NCI-H345 (cell line): Measurements from ENCODE around the gene RASL10B.

Source experiments
- DNase-seq: peaks from one replicate; lab custom pipeline; 2025; lab: John Stamatoyannopoulos, UW

Gene RASL10B

DNA sequence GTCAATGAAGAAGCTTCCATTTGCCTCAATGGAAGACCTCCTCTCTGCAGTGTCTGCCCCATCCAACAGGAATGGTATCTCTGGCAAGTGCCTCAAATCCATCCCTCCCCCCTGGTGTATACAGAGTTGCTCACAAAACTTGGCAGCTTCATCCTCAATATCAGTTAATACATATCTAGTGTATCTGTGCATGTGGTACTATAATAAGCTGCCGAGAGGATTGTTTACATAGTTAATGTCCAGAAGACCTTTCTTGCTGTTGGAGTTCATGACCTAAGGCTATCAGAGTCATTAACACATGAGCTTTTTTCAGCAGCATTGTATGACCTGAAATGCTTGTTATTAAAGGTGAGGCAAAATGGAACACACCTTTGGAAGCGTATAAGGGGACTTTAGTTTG lies 14.0 kb upstream of the RASL10B start:
- DNase-seq: no peak

DNA sequence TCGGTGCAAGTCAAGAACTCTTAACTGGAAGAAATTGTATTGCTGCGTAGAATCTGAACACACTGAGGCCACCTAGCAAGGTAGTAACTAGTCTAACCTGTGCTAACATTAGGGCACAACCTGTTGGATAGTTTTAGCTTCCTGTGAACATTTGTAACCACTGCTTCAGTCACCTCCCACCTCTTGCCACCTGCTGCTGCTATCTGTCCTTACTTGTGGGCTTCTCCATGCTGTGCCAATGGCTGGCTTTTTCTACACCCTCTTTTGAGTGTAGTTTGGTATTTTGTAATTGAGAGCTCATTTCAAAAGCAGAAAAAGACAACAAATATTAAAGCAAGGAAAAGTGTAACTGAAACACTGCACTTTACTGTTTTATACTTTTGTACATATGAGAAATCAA lies 7.7 kb upstream of the RASL10B start:
- no peak for DNase-seq

DNA sequence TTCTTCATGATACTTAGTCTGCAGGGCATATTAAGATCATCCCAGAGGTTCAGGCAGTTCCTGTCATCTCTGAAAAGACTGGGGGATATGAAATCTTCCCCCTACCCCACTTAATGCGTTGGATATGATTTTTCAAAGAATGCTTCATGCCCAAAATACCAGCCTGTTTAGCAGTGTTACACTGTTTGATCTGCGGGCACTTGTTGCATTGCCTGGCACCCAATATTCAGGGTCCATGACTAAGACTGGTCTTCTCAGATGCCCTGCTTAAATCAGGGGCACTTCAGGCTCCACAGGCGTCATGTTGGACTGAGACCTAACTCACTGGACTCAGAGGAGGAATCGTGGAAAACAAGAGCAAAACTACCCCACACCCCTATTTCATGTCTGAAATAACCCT lies 6.4 kb upstream of the RASL10B start:
- DNase-seq: no peak

DNA sequence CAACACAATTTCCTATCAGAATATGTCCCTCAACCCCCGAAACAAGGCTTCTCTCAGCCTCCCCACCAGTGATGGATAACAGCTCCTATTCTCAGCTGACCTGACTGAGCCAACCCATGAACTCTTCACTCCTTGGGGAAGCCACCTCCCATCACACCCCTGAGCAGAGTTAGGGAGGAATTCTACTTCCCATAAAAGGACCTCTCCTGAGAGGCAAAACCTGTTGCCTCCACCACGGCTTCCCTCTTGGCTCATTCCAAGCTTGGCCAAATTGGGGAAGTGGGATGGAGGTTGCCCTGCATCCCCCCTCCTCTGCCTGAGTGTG lies 5.7 kb upstream of the RASL10B start:
- no peak for DNase-seq

DNA sequence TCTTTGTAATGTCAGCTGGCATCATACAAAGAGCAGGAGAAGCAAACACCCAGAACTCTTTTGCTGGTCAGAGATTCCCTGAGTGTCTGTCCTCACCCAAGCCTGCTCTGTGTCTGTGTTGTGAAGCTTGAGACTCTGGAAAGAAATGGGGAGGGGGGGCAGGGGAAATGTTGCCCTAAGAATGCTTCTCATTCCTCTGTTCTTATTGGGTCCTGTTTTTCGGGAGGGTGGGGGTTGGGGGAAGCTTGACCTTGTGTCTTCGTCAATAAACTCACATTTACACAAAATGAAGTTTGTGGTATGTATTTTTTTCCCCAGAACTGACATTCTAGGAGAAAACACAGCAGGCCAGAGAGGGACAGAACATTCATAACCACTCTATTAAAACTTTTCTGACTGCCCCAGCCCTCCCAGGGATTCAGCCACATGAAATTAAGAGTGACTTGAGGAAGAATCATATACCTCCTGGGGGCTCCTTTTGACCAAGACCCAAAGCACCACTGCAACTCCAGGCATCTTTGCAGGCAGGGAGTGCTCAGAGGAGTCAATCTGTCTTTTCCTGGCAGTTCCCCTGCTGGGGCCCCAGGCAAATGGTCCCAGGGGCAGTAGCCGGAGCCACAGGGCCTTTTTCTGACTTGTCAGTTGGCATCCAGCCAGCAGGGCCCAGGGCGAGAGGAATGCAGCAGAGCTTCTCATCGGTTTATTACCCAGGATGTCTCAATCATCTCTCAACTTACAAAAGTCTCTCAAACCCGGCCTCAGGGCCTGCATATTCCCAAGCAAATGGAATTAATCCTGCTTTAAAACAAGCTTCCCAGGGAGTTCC lies 5.1 kb upstream of the RASL10B start:
- peak; percentile 31 for DNase-seq

DNA sequence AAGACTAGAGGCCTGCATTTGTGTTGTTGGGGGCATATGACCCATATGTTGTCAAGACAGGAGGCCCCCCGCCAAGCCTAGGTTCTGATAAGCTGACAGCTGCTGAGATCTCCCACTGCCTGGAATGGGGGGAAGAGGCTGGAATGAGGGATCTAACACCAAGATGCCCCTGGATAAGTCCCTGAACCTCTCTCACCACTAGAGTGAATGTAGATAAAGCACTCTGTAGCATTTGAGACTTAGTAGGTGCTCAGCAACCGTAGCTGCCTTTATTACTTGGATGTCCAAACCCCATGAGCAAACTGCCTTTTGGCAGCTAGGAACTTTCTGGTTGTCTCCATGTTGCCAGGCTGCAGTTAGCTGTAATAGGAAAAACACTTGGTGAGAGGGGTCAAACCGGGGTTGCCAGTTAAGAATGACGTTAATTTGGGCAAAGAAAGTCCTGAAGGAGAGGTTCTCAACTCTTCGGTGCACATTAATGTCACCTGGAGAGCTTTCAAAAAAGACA lies 4.4 kb upstream of the RASL10B start:
- no peak for DNase-seq

DNA sequence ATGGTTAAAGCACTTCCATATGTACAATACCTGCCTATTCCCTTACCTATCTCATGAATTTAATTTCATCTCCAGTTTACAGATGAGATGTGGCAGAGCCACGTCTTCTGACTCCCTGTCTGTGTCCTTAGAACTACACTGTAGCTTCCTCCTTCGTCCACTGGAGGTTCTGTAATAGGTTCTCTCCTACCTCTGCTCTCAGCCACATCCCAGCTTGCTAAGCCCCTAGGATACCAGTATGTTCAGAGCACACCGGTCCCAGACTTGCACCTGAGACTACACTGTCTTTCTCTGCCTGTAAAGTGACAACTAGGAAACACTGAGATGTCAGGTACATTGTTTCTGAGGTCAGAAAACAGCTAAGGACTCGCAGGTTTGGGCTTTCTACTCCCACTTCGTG lies 3.8 kb upstream of the RASL10B start:
- no peak for DNase-seq

DNA sequence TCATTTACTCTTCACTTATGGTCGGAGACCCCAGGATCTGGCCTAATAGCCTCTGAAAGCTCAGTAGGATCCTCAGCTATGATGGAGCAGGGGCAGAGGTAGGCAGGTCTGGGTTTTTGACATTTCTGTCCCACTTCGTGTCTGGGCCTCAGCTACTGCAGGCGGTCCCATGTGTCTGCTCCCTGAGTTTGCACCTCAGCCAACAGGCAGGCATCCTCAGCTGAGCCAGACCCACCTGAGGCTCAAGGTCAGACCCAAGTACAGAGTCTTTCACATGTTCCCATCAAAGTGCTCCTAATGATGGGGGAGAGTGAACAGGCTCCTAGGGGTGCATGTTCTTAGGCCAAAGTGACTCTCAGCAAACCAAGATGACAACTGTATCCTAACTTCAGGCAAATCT lies 2.9 kb upstream of the RASL10B start:
- DNase-seq: no peak

DNA sequence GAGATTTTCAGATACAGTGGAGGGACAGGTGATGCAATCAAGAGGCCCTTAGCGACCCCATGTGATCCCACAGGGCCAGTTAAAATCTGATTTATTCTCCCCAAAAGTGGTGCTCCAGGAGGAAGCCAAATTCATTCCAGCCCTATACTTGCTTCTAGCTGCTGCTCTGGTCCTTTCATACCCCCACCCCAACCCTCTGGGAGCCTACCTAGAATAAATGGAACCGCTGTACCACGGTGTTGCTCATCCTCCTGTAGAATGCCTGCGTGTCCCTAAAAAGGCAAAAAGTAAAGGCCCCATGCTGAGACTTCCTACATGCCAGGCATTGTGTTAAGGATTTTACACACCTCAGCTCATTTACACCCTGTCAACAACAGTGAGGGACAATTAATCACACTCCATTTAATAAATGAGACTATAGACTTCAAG lies 2.0 kb upstream of the RASL10B start:
- DNase-seq: no peak

DNA sequence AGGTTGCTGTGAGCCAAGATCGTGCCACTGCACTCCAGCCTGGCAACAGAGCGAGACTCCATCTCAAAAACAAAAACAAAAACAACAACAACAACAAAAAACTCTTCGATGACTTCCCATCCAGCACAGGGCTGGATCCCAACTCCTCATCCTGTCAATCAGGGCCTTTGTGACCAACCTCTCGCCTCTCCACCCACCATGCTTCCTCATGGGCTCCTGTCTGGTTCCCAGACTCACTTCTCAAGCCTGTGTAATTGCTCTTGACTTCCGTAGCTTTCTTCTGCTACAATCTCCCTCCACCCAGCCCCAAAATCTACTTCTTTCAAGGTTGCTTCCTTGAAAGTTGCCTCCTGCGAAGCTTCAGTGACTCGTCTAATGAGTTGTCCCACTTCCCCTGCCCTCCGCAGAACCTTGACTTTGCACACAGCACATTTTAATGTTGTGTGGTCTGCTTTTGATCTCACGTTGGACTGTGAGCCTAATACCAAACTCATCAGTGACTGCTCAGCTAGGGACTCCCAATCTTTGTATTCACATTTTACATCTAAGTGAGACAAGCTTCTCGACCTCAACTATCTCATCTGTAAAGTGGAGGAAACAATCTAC lies 936 bp upstream of the RASL10B start:
- no peak for DNase-seq

DNA sequence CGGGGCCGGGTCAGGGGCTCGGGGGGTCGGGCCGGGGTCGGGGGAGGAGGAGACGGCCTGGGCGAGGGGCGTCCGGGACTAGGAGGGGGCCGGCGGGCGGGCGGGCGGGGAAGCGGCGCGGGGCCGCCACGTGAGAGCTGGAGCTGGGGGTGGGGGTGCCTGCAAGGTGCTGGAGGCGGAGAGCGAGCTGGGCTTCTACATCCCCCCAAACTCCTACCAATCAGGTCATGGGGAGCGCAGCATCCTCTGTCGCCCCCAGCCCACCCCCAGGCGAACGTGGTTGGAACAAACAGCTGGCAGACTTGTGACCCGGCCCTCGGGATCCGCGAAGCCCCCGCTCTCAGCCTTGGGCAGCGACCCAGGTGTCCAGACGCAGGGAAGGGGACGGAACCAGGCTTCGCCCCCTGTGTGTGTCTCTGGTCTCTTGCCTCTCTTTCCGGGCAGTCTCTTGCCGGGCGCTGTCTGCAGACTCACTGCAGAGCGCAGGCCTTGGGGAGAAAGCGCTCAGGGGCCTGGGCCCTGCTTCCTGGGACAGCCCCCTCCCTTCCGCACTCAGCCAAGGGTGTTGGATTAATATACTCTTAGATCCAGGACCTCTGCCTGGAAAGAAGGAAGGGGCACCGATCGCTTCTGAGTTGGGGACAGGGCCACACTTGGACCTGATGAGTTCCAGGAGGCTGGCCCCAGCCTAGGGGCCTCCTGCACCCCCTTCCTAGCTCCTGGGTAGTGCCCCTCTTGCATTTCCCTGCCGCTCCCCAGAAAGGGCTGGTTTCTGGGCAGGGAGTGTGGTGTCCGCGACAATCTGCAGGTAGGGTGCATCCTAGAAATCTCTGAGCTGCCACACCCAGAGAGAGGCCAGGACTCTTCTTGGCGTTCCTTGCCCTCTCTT lies 722 bp downstream of the RASL10B start:
- no peak for DNase-seq

DNA sequence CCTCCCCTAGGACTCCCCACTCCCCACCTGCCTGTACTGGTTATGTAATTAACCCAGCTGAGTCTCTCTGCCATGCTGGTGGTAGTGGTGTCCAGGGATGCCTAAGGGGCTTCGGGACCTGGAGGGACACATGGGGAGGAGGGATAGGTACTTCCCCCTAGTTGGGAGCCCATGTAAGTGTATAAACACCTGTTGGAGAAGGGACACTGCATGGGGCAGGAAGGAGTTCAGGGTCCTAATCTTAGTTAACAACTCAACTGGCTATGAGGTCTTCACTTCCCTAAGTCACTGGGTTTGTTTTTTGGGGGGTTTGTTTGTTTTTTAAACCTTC lies 1.3 kb downstream of the RASL10B start:
- no peak for DNase-seq

DNA sequence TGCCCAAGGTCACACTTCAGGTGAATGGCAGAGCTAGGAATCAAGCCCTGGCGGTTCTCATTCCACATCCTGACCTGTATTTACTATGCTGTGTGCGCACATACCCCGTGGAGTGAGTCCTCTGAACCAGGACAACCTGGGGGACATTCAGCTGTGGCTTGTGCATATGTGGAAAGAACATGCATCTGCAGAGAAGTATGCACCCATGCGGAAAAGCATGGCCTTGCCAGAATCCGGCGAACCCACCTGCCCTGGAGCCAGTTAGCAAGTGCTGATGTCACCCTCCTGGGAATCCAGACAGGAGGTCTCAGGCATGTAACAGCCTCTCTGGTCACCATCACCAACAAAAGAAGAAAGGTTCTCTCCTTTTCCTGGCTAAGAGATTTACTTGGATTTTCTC lies 1.9 kb downstream of the RASL10B start:
- DNase-seq: no peak

DNA sequence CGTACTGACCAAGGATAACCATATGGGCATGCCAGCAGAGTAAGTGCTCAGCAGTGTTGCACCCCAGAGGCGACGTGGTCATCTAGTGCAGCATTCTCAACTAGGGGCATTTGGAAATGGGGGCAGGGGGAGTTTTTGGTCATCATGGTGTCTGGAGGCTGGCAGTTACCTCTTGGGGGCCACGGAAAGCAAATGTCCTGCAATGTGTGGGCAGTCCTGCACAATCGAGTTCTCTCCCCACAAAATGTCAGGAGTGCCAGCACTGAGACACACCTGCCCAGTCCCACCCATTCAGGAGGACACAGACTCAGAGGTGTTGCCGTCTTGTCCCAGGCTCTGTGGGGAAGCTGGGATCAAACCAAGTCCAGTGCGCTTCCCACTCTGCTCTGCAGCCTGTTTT lies 3.0 kb downstream of the RASL10B start:
- DNase-seq: no peak

DNA sequence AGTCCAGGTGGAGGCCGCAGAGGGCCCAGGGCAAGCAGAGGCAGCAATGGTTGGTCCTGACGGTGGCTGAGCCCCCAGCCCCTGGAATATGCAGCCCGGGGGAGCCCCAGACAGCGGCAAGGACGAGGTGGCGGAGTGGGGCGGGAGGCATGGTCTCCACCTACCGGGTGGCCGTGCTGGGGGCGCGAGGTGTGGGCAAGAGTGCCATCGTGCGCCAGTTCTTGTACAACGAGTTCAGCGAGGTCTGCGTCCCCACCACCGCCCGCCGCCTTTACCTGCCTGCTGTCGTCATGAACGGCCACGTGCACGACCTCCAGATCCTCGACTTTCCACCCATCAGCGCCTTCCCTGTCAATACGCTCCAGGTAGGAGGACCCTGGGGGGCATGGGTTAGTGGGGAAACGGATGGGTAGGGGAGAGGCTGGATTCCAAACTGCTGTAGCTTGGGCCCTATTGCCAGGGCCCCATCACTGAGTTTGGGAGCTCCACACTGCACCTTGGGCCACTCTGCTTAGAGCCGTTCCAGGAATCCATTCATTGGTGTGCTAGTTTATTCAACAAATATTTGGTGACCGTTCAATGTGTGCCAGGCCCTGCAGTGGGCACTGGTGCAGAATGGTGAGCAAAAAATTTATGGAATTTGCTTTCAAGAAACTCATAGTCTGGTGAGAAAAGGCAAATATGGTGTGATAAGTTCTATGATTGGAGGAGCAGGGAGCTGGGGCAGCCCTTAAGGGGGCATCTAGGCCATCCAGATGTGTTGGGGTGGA lies 3.8 kb downstream of the RASL10B start:
- no peak for DNase-seq

DNA sequence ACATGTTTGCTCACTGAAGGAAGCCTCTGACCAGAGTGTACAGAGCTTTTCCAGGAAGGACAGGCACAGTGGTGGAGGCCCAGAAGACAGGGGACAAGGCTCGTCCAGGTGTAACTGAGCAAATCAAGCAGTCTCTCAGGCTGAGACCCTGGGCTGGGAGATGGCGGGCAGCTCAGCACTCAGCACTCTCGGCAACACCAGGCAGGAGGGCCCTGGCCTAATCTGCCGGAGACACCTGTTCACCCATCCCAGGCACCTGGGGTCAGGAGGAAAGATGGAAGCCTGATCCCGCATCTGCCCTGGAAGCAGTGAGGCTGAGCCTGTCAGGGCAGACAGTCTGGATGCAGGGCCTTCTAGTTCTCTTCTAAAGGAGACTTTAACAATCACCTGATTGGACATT lies 4.8 kb downstream of the RASL10B start:
- DNase-seq: no peak

DNA sequence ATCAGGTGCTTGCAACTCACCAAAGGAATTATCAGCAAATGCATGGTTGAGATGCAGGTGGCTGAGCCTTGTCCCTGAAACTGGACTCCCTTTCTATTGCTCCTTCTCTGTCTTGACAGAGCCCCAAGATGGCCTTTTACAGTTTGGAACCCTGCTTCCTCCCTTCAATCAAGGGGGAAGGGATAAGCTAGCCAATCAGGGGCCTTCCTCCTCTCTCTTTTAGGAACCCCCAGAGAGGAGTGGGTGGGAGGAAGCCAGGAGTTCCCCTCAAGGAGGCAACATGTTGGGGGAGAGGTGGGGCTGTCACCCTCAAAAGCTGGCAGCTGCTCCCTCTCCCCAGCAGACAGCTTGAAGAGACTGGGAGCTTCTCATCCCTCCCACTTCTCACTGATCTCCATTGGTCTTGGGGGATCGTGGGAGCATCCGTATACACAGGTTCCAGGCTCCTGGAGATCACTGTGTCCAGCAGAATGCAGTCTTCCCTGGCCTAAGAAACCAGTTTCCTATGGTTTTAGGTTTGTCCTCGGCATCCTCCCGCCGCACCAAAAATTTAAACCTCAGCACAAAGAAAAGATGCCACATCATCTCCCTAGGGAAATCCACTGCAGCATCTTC lies 7.2 kb downstream of the RASL10B start:
- no peak for DNase-seq

DNA sequence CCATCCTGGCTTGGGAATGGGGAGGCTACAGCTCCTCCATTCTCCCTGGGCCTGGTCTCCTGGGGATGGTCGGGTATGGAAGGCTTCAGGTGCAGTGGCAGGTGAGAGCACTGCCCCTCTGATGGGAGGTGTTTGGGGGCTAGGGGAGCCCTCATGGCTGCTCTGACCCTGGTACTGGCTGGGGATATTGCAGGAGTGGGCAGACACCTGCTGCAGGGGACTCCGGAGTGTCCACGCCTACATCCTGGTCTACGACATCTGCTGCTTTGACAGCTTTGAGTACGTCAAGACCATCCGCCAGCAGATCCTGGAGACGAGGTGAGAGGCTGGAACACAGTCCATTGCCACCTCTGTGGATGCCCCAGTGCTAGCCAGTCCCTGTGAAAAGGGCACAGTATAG lies 8.8 kb downstream of the RASL10B start:
- no peak for DNase-seq

DNA sequence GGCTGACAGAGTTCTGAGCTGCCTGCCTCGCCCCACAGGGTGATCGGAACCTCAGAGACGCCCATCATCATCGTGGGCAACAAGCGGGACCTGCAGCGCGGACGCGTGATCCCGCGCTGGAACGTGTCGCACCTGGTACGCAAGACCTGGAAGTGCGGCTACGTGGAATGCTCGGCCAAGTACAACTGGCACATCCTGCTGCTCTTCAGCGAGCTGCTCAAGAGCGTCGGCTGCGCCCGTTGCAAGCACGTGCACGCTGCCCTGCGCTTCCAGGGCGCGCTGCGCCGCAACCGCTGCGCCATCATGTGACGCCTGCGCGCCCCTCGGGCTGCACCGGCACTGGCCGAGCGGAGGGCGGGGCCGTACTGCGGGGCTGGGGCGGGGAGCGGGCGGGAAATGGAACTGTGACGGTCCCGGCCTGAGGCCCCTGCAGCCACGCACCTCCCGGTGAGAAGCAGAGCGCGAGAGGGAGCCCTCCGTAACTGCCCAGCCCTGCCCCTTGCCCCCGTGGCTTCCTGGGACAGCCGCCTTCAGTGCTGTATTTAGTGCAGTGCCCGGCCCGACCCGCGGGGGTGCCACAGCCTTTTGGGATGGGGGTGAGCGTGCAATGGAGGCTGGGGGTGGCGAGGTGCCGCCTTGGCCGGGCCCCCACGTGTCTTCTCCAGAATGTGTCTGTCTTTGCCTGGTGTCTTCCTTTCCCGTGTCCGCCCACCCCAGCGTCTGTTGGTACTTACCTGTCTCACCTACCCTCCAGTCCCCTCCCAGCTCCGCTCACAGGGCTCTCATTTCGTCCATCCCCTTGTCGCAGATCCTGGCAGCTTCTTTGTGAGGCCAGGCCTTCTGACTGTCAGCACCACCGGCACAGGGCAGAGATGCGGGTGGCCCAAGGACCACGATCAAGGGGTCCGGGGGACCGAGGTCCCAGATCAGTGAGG lies 9.8 kb downstream of the RASL10B start:
- DNase-seq: peak; percentile 39

DNA sequence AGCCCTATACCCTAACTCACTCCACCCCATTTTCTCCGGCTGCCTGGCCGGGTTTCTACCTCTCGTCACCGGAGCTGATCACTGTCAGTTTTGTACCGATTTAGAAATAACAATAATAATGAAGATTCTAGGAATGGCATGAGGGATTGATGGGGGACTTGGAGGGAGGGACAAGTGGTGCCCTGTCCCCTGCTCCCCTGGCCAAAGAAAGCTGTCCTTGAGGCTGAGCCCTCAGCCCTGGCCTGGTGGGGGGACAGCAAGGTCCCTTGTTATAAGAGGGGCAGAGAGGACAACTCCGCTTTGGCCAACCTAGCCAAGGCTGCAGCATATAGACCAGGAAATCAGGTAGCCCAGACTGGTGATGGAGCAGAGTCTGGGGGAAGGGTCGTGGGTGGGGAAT lies 11.1 kb downstream of the RASL10B start:
- no peak for DNase-seq
